Epidermal melanocyte (primary cell): Measurements from ENCODE around the gene LRMDA.

Experiments used
- DNase-seq: peaks from one replicate; pipeline ENCODE4 v3.0.0; 2011; ENCODE audit warnings: low spot score; ENCODE audit not compliant: insufficient read length

LRMDA gene

GRCh38 chr10:75707080-75707840, 275.8 kb downstream of the LRMDA start:
- no peak for DNase-seq

GRCh38 chr10:75708060-75708459, 276.6 kb downstream of the LRMDA start:
- no peak for DNase-seq

- DNase-seq = no peak
These were observed 277.8 kb downstream of the LRMDA start for GRCh38 chr10:75709245-75709644.

- DNase-seq = no peak
These were observed 278.4 kb downstream of the LRMDA start for GRCh38 chr10:75709811-75710210.

- no peak for DNase-seq
These were observed 280.9 kb downstream of the LRMDA start for GRCh38 chr10:75712242-75712880.

GRCh38 chr10:75716506-75716905, 285.1 kb downstream of the LRMDA start:
- no peak for DNase-seq

- peak; percentile 22 for DNase-seq
These were observed 285.9 kb downstream of the LRMDA start for GRCh38 chr10:75717126-75717916.

- no peak for DNase-seq
These were observed 287.6 kb downstream of the LRMDA start for GRCh38 chr10:75718991-75719390.

GRCh38 chr10:75720157-75720556, 288.7 kb downstream of the LRMDA start:
- DNase-seq = no peak

GRCh38 chr10:75722020-75722419, 290.6 kb downstream of the LRMDA start:
- DNase-seq = no peak

- DNase-seq = no peak
These were observed 291.2 kb downstream of the LRMDA start for GRCh38 chr10:75722609-75723008.

GRCh38 chr10:75723319-75723980, 292.0 kb downstream of the LRMDA start:
- DNase-seq = no peak

- DNase-seq = no peak
These were observed 292.6 kb downstream of the LRMDA start for GRCh38 chr10:75724047-75724446.

GRCh38 chr10:75726522-75727483, 295.4 kb downstream of the LRMDA start:
- no peak for DNase-seq

GRCh38 chr10:75730847-75731246, 299.4 kb downstream of the LRMDA start:
- DNase-seq = no peak

- no peak for DNase-seq
These were observed 301.9 kb downstream of the LRMDA start for GRCh38 chr10:75733135-75733890.

GRCh38 chr10:75736151-75736640, 304.8 kb downstream of the LRMDA start:
- no peak for DNase-seq

GRCh38 chr10:75736889-75737579, 305.6 kb downstream of the LRMDA start:
- DNase-seq = no peak

- DNase-seq = no peak
These were observed 306.1 kb downstream of the LRMDA start for GRCh38 chr10:75737580-75737949.
